ENCODE data around the gene HHLA2. TPM values are rescaled to one million over a fixed set of nuclear protein-coding genes. Genes with fewer than 3 reads are reported as not detected.

The HHLA2 gene, protein sequence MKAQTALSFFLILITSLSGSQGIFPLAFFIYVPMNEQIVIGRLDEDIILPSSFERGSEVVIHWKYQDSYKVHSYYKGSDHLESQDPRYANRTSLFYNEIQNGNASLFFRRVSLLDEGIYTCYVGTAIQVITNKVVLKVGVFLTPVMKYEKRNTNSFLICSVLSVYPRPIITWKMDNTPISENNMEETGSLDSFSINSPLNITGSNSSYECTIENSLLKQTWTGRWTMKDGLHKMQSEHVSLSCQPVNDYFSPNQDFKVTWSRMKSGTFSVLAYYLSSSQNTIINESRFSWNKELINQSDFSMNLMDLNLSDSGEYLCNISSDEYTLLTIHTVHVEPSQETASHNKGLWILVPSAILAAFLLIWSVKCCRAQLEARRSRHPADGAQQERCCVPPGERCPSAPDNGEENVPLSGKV
- total RNA-seq, result not detected in 2 replicates

DNA sequence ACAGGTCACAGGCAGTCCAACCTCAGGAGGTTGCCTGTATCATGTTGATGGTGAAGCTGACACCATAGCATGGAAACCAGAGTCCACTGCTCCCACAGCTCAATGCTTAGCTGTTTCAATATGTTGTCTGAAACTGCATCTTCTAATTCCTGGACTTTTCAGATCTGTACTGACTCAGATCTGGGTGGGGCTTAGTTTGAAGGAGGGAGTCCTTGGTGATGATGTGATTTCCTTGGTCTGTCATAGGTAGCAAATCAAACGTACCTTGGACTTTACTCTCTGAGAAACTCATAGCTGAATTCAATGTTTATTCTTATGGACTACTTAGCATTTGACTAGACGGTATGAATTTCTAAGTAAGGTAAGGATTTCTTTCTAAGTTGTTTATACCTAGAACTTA, at the start of gene HHLA2:
HHLA2 (plus strand) TSS at position 310 of the 400 bp plus-strand sequence. CDS start 55,266 bp downstream, outside the sequence.

Other genes starting within 250 kb of the HHLA2 start
- gene CD47, start 205.5 kb upstream of the HHLA2 start, total RNA-seq, result 36.6 and 106 TPM in 2 replicates
- gene IFT57, start 74.1 kb upstream of the HHLA2 start, total RNA-seq, result 26.3 and 29.8 TPM in 2 replicates
- under 0.01 and 0.07 TPM in 2 replicates for gene MYH15, start 214.0 kb downstream of the HHLA2 start, total RNA-seq

Measured in nasal cavity respiratory epithelium epithelial cell of viscerocranial mucosa (primary cell).